ENCODE measurements around the gene CHCHD3.

The CHCHD3 gene

DNA sequence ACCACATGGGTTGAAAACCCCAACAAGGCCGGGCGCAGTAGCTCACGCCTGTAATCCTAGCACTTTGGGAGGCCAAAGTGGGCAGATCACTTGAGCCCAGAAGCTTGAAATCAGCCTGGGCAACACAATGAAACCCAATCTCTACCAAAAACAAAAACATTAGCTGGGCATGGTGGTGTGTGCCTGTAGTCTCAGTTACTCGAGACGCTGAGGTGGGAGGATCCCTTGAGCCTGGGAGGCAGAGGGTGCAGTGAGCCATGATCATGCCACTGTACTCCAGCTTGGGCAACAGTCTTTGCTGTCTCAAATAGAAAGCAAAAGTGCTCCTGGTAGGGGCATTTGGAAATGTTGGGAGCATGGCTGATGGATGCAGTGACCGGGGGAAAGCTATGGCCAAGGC lies 296.0 kb downstream of the CHCHD3 start:
- Histone ChIP-seq H3K4me3 (no peak overlapping the region), H3K27ac (no peak overlapping the region), H3K36me3 (peaks cover 0 to 27% (median 20%) of the 10 kb centered on the region in 3 donors), H3K4me1 (no peaks in the 10 kb centered on the region), H3K9me3 (no peaks in the 10 kb centered on the region), H3K27me3 (no peaks in the 10 kb centered on the region)
- TF ChIP-seq, protein P1, sequence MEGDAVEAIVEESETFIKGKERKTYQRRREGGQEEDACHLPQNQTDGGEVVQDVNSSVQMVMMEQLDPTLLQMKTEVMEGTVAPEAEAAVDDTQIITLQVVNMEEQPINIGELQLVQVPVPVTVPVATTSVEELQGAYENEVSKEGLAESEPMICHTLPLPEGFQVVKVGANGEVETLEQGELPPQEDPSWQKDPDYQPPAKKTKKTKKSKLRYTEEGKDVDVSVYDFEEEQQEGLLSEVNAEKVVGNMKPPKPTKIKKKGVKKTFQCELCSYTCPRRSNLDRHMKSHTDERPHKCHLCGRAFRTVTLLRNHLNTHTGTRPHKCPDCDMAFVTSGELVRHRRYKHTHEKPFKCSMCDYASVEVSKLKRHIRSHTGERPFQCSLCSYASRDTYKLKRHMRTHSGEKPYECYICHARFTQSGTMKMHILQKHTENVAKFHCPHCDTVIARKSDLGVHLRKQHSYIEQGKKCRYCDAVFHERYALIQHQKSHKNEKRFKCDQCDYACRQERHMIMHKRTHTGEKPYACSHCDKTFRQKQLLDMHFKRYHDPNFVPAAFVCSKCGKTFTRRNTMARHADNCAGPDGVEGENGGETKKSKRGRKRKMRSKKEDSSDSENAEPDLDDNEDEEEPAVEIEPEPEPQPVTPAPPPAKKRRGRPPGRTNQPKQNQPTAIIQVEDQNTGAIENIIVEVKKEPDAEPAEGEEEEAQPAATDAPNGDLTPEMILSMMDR (IDR thresholded peaks at IDR 0.05): no peak
- no peak for DNase-seq
- intact Hi-C loops (cut with DNase I; ENCODE audit: low total_unique reads): no loop called here

DNA sequence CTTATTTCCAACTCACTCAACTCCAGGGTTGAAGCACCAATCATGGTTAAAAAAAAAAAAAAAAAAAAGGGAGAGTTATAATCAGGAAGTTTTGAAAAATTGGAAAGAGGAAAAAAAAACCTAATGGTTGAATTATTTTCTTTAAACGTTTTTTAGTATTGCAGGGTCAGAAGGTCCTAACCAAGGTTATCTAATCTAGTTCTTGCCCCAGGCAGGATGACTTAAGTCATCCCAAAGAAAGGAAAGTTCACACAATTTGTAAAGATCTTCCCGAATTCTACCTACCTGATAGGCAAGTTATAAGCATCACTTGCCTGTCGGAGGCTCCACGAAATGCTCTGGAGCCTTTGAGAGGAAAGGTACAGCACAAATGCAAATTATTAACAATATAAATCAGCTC lies 297.5 kb downstream of the CHCHD3 start:
- intact Hi-C loops (cut with DNase I; ENCODE audit: low total_unique reads): no loop called here
- no peak overlapping the region for H3K27ac ChIP-seq
- no peak overlapping the region for H3K4me3 ChIP-seq
- TF ChIP-seq, protein P1 (IDR thresholded peaks at IDR 0.05): no peak
- H3K27me3 ChIP-seq: no peaks in the 10 kb centered on the region
- no peaks in the 10 kb centered on the region for H3K9me3 ChIP-seq
- no peak for DNase-seq
- H3K36me3 ChIP-seq: peaks cover 0 to 27% (median 20%) of the 10 kb centered on the region in 3 donors
- H3K4me1 ChIP-seq: no peaks in the 10 kb centered on the region

DNA sequence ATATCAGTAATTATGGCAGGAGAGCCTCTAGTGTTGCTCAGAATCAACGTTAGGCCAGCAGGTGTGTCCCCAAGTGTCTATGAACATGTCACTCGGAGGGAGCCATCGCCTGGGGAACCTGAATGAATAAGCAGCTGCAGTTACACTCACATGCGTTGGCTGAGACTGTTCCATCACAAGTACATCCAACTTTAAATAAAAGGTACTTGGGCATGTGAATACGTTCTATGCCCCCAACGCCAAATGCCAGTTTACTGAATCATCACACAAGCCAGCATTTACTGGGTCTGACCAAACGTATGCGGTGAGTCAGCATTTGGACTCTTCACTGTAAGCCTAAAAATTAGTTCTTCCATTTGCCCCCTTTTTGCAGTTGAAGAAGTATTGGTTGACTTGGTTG lies 298.1 kb downstream of the CHCHD3 start:
- no peaks in the 10 kb centered on the region for H3K27me3 ChIP-seq
- H3K4me1 ChIP-seq: no peaks in the 10 kb centered on the region
- H3K36me3 ChIP-seq: peaks cover 0 to 27% (median 20%) of the 10 kb centered on the region in 3 donors
- DNase-seq: no peak
- TF ChIP-seq, protein P1 (IDR thresholded peaks at IDR 0.05): no peak
- no peaks in the 10 kb centered on the region for H3K9me3 ChIP-seq
- intact Hi-C loops (cut with DNase I; ENCODE audit: low total_unique reads): no loop called here
- no peak overlapping the region for H3K27ac ChIP-seq
- no peak overlapping the region for H3K4me3 ChIP-seq

DNA sequence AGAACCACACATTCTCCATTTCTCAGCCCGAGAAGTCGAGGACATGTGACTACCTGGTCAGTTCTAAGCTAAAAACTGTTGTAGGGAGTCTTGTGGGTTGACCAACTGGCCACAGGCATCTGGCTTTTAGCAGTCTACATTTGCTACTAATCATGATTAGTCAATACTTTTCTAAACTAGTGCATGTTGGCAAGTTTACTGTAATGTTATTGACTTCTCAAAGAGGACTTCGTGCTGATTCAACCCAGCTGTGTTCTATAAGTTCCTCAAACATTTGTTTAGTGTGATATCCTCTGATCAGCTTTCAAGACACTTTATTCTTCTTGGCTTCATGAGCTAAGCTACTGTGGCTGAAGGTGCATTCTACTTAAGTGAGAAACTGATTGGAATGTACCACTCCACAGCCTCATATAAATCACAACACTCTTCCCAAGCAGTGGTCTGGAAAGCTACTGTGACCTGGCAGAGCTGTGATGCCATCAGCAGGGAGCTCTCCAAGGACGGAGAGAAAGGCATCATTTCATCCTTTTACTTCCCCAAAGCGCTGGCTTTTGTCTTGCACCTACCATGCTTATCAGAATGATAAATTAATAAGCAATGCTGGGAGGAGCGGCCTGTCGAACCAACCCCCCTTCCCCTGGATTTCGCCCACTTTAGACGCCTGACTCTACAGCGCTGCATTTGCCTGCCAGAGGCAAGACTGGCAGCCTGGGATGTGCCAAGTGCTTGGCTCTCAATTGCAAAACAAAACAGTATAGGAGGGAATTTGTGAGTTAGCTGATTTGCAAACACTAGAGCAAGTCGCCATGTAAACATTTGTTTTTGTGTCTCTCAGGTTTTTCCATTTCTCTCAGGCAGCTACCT lies 298.9 kb downstream of the CHCHD3 start:
- Histone ChIP-seq H3K27ac (no peak overlapping the region), H3K27me3 (no peaks in the 10 kb centered on the region), H3K4me3 (no peak overlapping the region), H3K36me3 (peaks cover 0 to 27% (median 20%) of the 10 kb centered on the region in 3 donors), H3K9me3 (no peaks in the 10 kb centered on the region), H3K4me1 (no peaks in the 10 kb centered on the region)
- TF ChIP-seq, protein P1 (IDR thresholded peaks at IDR 0.05): no peak
- no peak for DNase-seq
- intact Hi-C loops (cut with DNase I; ENCODE audit: low total_unique reads): no loop called here

DNA sequence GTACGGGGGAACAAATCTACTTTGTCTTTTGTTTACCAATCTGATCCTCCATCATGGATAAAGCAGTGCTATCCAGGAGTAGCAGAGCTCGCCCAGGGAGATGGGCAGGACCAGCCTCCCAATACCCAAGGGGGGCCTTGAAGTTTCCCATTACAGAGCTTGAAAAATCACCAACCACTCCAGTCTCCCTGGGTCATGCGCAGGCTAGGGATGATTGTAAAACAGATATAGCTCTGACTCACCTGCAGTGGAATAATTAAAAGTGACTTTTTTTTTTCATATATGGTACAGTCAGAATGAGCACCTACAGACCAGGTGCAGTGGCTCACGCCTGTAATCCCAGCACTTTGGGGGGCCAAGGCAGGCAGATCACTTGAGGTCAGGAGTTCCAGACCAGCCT lies 301.1 kb downstream of the CHCHD3 start:
- no peak overlapping the region for H3K27ac ChIP-seq
- DNase-seq: no peak
- H3K36me3 ChIP-seq: peaks cover 0 to 24% (median 20%) of the 10 kb centered on the region in 3 donors
- intact Hi-C loops (cut with DNase I; ENCODE audit: low total_unique reads): no loop called here
- no peak overlapping the region for H3K4me3 ChIP-seq
- H3K4me1 ChIP-seq: no peaks in the 10 kb centered on the region
- H3K9me3 ChIP-seq: no peaks in the 10 kb centered on the region
- no peaks in the 10 kb centered on the region for H3K27me3 ChIP-seq
- TF ChIP-seq, protein P1 (IDR thresholded peaks at IDR 0.05): no peak
